Testis (tissue), 3 donors: Measurements from ENCODE around the gene ATP1A4. TPM values are rescaled to one million over a fixed set of nuclear protein-coding genes. Genes with fewer than 3 reads are reported as not detected.

Experiments
- DNase-seq: peaks from one replicate; pipeline ENCODE4 v3.0.0-alpha.2; 2019
- H3K27ac ChIP-seq, 2 donors: fragments of 200-600 bp; sonication (generic); one replicate each; pipeline ENCODE4 v1.5.1; 2019
- H3K27me3 ChIP-seq: fragments of 200-600 bp; sonication (generic); one replicate; pipeline ENCODE4 v1.5.1; 2019
- H3K36me3 ChIP-seq: fragments of 200-600 bp; sonication (generic); one replicate; pipeline ENCODE4 v1.5.1; 2017; ENCODE audit warnings: low read depth; ENCODE audit errors: missing control alignments
- H3K4me1 ChIP-seq: fragments of 200-600 bp; sonication (generic); one replicate; pipeline ENCODE4 v1.5.1; 2019
- H3K4me3 ChIP-seq, 2 donors: fragments of 200-600 bp; sonication (generic); one replicate each; pipeline ENCODE4 v1.5.1; 2017 to 2019
- H3K9me3 ChIP-seq: fragments of 200-600 bp; sonication (generic); one replicate; pipeline ENCODE4 v1.5.1; 2017
- POLR2A ChIP-seq: fragments of 450-650 bp; IDR thresholded peaks from one replicate; pipeline ENCODE4 v1.6.1; 2017; ENCODE audit warnings: antibody characterized with exemption, mild to moderate bottlenecking, moderate library complexity
- WGBS, 2 donors: methylation state at CpG; one replicate each; pipeline ENCODE4 v1.1.5; 2018; 5-methylcytosine and 5-hydroxymethylcytosine counted together
- intact Hi-C: fragments of 100-400 bp; cut with DNase I; formaldehyde crosslinking; loops from one replicate; pipeline ENCODE4 v1.15.1; 2023; ENCODE audit warnings: low total_unique reads
- polyA plus RNA-seq: library from polyadenylated mRNA; stranded (reverse); fragments of 350-450 nt; fragmentation: Illumina TruSeq; extraction: RNeasy Lipid Tissue Mini Kit (QIAGEN cat#74804); gene quantifications from one replicate; pipeline ENCODE4 v1.2.3, GENCODE V29; 2014; ENCODE audit warnings: low read depth, low replicate concordance; ENCODE audit not compliant: insufficient read depth
- total RNA-seq, 2 donors: library from RNA; depleted of rRNA; stranded (reverse); fragments of >200 nt; gene quantifications; one replicate each; pipeline ENCODE4 v1.2.3, GENCODE V29; 2016
- TF ChIP-seq, protein P1 (sequence below), 3 experiments: fragments of 450-650 bp in 2 of 3; fragments of 200-600 bp in 1 of 3; sonication (generic) in 1 of 3; IDR thresholded peaks; one replicate each; pipeline ENCODE4 v1.5.1; 2016 to 2019; ENCODE audit warnings: antibody characterized with exemption in 3 of 3, mild to moderate bottlenecking in 2 of 3, moderate library complexity in 1 of 3

Gene ATP1A4
- total and polyA plus RNA-seq, 3 donors from 2014 or later: 13.3 to 38.6 (median 23.0) TPM

DNA sequence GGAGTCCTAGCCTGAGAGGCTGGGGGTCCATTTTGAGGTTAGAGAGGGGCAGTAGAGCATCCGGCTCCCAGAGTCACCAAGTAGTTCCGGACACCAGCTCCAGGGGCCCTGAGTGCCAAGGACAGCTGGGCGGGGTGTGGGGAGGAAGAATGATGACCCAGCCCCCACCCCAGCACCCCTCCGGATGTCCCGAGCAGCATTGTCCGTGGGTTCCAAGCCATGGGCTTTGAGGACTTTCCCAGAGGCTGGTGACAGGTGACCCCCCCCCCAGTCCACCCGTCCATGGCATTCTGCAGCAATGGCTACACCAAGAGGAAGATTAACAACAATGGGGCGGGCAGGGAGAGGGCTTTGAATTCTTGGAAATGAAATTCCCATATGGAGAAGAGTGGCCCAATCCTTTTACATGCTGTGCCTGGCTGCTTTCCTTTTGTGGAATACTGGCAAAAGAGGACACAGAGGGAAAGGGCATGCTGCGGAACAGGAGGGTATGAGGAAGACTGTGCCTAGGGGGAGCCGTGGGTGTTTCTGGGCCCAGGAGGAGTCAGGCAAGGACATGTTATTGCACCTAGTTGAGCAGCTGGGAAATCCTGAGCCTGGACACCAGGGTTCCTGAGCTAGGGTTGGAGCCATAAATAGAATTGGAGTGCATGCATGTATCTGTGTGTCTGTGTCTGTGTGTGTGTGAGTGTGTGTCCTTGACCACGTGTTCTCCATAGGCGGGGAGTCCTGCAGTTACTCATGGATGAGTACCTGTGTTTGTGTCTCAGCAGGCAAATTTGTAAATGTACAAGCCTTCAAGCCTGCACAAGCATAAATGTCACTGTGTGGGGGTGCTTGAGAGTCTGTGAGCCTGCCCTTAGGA, 34.9 kb upstream of the ATP1A4 start:
- TF ChIP-seq, protein P1, sequence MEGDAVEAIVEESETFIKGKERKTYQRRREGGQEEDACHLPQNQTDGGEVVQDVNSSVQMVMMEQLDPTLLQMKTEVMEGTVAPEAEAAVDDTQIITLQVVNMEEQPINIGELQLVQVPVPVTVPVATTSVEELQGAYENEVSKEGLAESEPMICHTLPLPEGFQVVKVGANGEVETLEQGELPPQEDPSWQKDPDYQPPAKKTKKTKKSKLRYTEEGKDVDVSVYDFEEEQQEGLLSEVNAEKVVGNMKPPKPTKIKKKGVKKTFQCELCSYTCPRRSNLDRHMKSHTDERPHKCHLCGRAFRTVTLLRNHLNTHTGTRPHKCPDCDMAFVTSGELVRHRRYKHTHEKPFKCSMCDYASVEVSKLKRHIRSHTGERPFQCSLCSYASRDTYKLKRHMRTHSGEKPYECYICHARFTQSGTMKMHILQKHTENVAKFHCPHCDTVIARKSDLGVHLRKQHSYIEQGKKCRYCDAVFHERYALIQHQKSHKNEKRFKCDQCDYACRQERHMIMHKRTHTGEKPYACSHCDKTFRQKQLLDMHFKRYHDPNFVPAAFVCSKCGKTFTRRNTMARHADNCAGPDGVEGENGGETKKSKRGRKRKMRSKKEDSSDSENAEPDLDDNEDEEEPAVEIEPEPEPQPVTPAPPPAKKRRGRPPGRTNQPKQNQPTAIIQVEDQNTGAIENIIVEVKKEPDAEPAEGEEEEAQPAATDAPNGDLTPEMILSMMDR (IDR thresholded peaks at IDR 0.05): no peak
- TF ChIP-seq POLR2A: no peak
- Histone ChIP-seq H3K4me1 (peaks cover 58% of the 10 kb centered on the region), H3K36me3 (no peaks in the 10 kb centered on the region), H3K27me3 (no peaks in the 10 kb centered on the region), H3K4me3 (peak overlapping the region; percentile 6 to 48), H3K9me3 (no peaks in the 10 kb centered on the region), H3K27ac (peak overlapping the region; percentile 55 to 72)
- 45 to 59% methylated on average over 8 to 12 of the region's 12 CpGs for WGBS, 2 donors
- peak; percentile 50 for DNase-seq
- intact Hi-C loops: no loop called here

DNA sequence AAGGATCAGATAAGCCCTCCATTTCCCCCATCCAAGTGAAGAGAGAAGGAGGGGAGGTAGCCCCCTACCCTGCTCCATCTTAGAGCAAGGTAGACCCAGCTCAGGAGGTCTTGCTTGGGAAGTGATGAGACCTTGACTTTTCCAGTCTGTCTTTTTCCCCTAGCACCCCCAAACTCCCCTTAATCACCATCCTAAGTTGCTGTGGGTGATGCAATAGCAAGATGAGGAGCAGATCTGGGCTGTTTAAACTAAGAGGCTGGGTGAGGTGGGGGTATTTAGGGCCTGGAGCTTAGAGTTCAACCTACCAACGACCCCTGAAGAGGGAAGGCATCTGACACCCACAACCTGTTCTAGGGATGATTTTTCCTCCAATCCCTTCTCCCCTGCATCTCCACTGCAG, 34.1 kb upstream of the ATP1A4 start:
- Histone ChIP-seq H3K27ac (no peak overlapping the region), H3K27me3 (no peaks in the 10 kb centered on the region), H3K4me1 (peaks cover 52% of the 10 kb centered on the region), H3K4me3 (peak overlapping the region in 1 of 2 donors; percentile 48), H3K36me3 (no peaks in the 10 kb centered on the region), H3K9me3 (no peaks in the 10 kb centered on the region)
- TF ChIP-seq, protein P1 (IDR thresholded peaks at IDR 0.05): no peak
- intact Hi-C loops: no loop called here
- WGBS, 2 donors: 10 to 21% methylated on average over 1 of the region's 1 CpG
- no peak for DNase-seq

DNA sequence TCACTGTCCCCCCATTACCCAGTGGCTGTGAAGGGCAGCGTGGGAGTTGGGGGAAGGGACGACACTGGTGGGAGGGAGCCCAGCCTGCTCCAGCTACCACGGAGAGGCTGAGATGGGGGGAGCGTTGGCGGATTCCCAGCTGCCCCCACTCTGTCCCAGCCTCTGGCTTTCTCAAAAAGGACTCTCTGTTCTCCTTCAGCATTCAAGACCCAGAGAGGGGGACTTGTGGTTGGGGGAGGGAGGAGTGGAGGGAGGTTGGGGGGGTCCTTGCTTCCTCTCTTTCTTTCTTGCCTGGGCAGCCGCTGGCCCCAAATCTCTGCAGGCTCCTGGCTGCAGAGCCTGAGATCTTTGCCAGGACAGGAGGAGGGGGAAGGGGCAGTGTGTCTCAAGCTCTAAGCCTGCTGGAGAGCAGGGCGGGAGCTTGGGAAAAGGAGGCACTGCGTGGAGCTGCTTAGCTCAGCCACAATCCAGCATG, 33.7 kb upstream of the ATP1A4 start:
- no peaks in the 10 kb centered on the region for H3K36me3 ChIP-seq
- DNase-seq: peak; percentile 84
- H3K27me3 ChIP-seq: no peaks in the 10 kb centered on the region
- peaks cover 48% of the 10 kb centered on the region for H3K4me1 ChIP-seq
- peak overlapping the region in 1 of 2 donors; percentile 48 for H3K4me3 ChIP-seq
- H3K9me3 ChIP-seq: no peaks in the 10 kb centered on the region
- intact Hi-C loops: no loop called here
- no peak for TF ChIP-seq POLR2A
- TF ChIP-seq, protein P1 (IDR thresholded peaks at IDR 0.05): no peak
- WGBS, 2 donors: 29 to 34% methylated on average over 7 to 8 of the region's 8 CpGs
- H3K27ac ChIP-seq: no peak overlapping the region

DNA sequence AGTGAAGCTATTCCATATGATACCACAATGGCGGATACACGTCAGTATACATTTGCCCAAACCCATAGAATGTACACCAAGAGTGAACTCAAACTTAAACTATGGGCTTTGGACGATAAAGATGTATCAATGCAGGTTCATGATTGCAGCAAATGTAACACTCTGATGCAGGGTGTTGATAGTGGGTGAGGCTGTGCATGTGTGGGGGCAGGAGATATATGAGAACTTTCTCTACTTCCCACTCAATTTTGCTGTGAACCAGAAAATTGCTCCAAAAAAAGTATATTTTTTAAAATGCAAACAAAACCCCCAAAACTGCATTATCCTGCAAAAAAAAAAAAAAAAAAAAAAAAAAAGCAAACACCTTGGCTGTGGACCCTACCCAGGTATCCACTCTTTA, 32.5 kb upstream of the ATP1A4 start:
- TF ChIP-seq POLR2A: no peak
- TF ChIP-seq, protein P1 (IDR thresholded peaks at IDR 0.05): no peak
- no peak for DNase-seq
- Histone ChIP-seq H3K4me3 (no peak overlapping the region), H3K4me1 (peaks cover 38% of the 10 kb centered on the region), H3K27ac (no peak overlapping the region), H3K36me3 (no peaks in the 10 kb centered on the region), H3K9me3 (no peaks in the 10 kb centered on the region), H3K27me3 (no peaks in the 10 kb centered on the region)
- WGBS, 2 donors: 49 to 74% methylated on average over 3 of the region's 3 CpGs
- intact Hi-C loops: no loop called here
